Thyroid gland (tissue), 4 donors: ENCODE data around the gene SLC35F3.

Experiments
- CTCF ChIP-seq, 6 experiments: fragments of 200-600 bp in 3 of 6; fragments of 450-650 bp in 3 of 6; sonication (generic) in 3 of 6; IDR thresholded peaks; one replicate each; pipeline ENCODE4 v1.5.1; 2016 to 2019; ENCODE audit warnings: antibody characterized with exemption in 6 of 6, mild to moderate bottlenecking in 2 of 6, inconsistent platforms in 1 of 6, moderate library complexity in 1 of 6
- POLR2A ChIP-seq, 2 donors: fragments of 450-650 bp; IDR thresholded peaks; one replicate each; pipeline ENCODE4 v1.6.1; 2017; ENCODE audit warnings: antibody characterized with exemption in 2 of 2, mild to moderate bottlenecking in 2 of 2, moderate library complexity in 1 of 2

- TF ChIP-seq CTCF (IDR thresholded peaks at IDR 0.05) (no peak), POLR2A (IDR thresholded peaks at IDR 0.05) (no peak)
Measured at GRCh38 chr1:234230414-234230862, 326.0 kb downstream of the SLC35F3 start.
